Stimulated activated CD4-positive, alpha-beta T cell treated with anti-CD3 and anti-CD28 coated beads, Interleukin-2, amount 100 ng/mL, for 24 hours (primary cell): ENCODE results near the gene ETS1.
A peak's percentile ranks its signal among the peaks of the same experiment; 100 is the strongest.

Experiments used
- DNase-seq, 2 donors: peaks; one replicate each; pipeline ENCODE4 v3.0.0-alpha.2; 2020

The ETS1 gene

DNA sequence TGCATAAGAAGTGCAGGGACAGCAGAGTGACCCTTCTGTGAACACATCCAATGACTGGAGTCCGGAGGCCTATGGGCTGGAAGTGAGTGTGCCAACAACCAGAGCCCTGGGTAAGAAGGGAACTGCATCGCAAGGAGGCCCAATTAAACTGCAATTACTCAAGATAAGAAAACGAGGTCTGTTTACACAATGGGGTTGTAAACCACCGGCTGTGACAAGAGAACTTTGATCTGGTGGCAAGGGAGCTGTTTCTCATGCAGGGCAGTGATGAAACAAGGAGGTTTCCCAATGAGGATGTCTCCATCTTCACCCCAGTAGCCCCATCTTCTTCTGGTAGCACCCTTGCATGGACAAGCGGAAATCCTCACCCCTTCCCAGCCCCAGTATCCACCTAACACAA, 21.5 kb downstream of the ETS1 start:
- no peak for DNase-seq

DNA sequence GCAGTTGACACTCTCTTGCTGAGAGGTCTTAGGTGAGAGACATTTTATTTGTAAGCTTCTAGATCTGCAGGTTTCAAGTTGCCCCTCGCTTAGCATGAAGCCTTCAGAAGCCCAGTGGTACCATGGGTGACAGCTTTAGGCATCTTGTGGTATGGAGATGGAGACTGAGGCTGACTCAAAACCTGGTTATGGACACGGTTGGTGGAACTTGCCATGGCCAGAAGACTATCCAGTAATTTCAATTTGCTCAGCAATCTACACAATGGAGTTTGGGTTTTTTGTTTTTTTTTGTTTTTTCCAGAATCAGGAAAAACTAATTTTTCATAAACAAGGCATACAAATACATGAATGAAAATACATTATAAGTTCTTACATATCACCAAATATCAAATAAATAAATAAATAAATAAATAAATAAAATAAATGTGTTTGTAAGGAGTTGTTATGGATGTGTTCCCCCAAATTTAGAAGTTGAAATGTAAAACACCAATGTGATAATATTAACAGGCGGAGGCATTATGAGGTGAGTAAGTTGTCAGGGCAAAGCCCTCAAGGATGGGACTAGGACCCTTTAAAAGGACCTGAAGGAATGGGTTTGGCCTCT, 22.6 kb downstream of the ETS1 start:
- DNase-seq, result no peak

- no peak for DNase-seq
Observed at GRCh38 chr11:128563942-128564641, 23.3 kb downstream of the ETS1 start.

DNA sequence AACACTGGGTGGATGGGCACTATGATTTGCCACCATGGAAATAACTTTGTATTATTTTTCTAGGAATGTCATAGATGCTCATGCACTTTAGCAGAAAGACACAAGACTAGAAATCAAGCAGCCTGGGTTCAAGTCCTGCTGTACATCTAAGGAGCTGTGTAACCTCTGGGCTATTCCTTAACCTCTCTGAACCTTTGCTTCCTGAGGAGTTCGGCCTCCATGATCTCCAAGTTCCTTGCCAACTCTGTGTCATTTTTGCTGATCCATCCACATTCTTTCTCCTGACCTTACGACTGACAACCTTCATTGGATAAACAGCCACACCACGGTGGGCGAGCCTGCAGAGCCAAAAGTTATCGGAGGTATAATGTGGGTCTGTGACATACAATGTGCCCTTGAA, 24.1 kb downstream of the ETS1 start:
- no peak for DNase-seq

DNA sequence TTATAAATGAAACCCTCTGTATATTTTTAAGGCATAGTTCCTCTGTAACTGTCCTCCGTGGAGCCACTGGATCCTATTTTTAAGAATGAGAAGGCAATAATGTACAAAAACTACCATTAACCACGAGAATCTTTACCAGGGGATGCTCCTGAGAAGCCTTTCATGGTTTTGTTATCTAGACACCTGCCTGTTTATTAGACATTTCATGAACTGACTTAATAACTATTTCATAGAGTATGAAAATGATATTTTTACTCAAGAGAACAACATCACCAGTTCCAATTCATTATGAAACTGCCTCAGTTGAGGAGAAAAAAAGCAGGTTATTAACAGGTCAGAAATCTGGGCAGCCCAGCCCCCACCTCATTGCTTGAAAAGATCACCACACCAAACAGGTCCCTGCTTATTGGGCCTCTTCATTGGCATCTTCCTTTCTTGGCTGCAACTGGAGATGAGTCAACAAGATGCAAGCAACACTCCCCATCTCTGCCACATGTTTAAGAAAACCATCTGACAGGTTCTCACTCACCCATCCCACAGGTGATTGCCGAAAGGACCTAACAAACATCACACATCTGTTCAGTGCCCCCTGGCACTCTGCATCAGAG, 27.8 kb downstream of the ETS1 start:
- DNase-seq, result no peak

DNA sequence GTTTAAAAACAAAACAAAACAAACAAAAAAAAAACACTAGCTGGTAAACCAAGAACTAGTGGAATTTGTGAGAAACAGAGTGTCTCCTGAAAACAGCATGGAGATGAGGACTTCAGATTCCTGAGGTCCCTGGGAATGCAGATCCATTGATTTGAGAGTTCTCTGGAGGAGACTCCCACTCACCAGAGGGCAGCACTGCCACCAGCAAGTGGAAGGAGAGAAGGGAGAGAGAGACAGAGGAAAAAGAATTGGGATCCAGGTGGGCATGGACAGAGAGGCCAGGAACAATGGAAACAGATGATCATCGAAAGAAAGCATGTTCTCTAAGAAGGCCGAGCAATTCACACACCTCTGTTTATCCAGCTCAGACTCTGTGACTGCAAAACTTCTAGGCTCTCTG, 31.8 kb downstream of the ETS1 start:
- DNase-seq, result no peak

DNA sequence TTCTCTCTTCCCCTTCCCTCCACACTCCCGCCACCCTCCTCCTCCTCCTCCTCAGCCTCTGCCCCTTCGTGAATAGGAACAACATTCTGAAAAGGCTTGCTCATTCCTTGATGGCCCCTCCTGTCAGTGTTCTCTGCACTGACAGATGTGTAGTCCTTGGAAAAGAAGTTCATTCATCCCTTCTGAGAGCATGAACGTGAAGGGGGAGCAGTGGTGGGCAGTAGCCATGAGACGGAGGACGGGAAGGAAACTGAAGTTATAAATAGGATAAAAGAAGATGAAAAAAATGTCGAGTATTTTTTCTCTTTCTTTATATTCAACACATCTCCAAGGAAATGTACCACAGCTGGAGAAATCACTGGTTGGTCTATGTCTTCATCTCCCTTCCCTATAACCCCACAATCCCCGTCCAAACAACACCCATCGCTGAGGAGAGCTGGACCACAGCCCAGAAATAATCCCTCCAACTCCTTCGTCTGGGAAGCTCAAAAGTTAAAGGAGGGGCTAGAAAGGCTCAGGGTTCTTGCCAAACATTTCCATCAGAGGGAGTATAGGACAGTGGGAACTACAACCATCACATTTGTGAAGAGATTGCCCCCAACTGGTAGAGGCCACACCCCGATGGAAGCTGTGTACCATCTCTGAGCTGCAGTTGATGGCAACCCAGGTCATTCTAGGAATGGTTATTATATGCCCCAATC, 33.5 kb downstream of the ETS1 start:
- DNase-seq, result no peak

DNA sequence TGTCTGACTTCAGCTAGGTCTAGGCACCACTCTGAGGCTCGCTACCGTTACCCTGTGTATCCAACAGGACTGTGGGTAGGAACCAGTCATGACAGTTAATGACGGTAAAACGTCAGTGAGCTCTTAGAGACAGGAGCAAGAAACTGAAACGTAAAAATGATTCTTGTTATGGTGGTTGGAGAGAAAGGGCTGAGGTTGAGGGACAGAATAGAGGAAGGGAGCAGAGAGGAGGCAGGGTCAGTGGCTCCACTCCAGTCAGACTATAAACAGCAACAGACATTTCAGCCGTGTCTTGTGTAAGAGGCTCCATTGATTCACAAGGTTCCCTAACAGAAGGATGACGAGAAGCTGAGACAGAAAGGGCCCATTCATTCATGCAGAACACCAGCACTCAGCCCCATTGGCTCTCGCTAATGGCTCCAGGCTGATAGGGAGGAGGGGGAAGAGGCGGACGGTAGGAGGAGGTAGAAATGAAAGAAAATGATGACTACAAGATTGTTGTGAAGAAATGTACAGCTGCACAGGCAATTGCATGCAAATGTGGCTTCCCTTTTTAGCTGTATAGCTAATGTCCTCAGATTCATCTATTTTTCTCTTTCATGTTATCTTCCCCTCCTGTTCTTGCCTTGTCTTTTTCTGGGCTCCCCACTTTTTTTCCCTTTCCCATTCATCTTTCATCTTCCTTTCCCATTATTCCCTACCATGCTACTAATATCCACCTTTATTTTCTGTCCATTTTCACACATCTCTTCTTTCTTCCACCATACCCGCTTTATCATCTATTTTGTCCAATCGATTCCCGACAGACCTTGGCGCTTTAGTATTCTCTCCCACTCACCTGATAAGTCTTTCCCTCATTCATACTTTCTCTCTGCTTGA, 34.3 kb downstream of the ETS1 start:
- DNase-seq, result peak; percentile 20 to 40

DNA sequence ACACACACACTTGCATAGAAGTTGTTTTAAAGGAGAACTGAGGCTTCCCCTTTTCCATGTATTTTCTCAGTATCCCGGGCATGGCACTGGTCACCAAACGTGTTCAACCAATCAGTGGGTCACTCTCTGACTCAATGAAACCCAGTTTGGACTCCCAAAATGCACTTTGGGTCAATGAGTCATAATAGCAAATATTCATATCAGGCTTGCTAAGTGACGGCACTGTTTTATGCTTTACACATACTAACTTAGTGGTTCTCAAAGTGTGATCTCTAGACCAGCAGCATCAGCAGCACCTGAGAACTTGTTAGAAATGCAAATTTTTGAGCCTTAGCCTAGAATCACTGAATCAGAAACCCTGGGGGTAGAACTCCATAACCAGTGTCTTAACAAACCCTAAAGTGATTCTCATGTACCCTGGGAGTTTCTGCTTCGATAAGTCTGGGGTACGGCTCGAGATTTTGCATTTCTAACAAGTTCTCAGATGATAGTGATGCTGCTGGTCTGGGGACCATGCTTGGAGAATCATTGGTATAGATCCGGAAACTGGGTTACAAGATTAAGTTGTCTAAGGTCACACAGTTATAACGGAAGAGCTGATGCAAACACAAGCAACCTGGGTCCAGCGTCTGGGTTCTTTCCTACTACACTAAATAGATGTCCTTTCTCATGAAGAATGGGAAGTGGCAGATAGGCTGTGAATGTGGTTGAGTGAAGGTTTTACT, 35.6 kb downstream of the ETS1 start:
- DNase-seq, result peak; percentile 21 to 33

GRCh38 chr11:128551058-128551457, 36.3 kb downstream of the ETS1 start:
- DNase-seq, result no peak

DNA sequence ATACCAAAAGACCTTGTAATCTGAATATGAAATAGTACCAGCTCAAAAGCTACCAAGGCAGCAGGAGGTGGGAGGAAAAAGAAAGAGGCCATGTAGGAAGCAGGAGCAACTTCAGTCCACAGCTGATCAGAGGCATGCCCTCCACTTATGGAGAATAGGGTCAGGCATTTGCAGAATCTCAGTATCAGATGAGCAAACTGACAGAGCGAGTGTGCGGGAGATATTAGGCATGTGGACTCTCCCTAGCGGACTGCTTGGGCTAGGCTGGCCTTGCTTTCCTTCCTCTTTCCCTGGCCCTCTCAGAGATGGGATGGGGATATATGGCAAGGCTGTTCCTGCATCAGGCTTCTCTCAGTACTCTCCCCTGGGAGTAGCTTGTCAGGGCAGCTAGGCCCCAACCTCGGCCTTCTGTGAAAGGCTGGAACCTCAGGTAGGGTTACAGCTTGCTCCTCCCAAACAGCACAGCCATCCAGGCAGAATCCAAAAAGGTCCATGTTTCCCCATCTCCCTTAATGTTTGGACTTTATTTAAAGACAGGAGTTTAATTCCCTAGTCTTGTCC, 37.0 kb downstream of the ETS1 start:
- no peak for DNase-seq

DNA sequence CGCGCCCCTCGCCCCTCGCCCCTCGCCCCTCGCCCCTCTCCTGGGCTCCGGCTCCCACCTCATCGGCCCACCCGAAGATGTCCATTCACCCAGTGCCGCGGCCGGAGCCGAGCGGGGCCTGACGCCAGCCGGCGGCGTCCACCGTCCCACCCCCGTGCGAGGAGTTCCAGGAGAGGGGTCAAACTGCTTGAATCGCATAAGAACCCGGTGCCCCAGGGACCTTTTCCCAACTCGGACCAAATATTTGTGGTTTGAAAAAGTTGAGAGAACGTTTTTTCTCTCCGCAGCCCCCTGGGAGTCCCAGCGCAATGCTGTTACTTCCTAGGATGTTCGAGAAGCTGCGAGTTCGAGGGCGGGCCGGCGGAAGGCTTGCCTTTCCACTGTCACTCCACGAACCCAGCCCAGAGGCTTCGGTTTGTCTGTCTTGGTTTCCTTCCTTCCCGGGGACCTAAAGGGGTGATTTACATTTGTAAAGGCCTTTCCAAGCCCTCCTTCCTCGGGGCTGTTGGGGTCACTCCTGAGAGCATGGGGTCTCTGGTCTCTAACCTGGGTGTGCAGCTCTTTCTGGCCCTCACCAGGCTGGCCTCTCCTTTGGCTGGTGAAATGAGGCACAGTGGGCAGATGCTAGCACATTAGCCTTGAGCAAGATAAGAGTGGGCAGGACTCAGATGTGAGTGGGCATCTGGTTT, 38.0 kb downstream of the ETS1 start:
- DNase-seq, result no peak

GRCh38 chr11:128548649-128549255, 38.6 kb downstream of the ETS1 start:
- peak in 1 of 2 donors; percentile 37 for DNase-seq

DNA sequence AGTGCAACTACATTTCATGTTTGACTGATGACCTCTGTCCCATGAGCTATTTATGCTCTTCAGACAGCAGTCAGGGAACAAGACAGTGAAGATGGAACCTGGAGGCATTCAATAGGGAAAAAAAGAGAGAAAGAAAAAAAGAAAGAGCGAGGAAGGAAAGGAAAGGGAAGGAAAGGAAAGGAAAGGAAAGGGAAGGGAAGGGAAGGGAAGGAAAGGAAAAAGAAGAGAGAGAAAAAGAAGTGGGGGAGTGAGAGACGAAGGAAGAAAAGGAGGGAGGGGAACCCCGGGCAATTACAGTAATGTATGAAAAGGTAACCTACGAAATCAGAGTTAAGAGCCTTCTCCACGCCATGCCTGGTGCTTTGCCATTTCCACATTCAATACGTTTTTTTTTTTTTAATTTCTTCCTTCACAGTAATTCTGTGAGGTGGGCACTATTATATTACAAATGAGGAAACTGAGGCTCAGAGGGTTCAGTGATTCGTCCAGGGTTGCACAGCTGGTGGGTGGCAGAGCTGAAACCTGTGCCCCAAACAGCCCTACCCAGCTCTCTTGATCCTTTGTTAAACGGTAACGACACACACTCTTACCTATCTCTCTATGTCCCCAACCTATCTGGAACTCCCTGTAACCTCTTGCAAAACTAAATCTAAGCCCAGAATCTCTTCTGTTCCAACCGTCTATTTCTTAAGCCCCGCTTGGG, 39.3 kb downstream of the ETS1 start:
- DNase-seq, result no peak

DNA sequence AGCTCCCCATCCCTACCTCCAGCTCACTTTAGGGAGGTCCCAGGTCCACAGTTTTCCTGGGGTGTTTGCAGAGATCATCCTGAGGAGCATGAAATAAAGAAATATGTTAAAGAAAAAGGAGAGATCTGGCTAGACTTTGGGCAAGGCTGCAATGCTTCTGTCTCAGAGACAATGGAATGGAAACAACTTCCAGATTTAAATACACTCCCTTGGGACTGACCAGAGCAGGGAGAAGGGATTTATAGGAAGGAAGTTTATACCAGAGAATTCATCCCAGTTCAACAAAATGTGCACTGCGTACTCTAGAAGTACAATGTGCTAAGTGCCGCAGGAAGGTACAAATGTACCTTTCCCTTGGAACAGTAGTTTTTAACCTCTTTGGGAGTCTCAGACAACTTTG, 40.4 kb downstream of the ETS1 start:
- DNase-seq, result no peak

DNA sequence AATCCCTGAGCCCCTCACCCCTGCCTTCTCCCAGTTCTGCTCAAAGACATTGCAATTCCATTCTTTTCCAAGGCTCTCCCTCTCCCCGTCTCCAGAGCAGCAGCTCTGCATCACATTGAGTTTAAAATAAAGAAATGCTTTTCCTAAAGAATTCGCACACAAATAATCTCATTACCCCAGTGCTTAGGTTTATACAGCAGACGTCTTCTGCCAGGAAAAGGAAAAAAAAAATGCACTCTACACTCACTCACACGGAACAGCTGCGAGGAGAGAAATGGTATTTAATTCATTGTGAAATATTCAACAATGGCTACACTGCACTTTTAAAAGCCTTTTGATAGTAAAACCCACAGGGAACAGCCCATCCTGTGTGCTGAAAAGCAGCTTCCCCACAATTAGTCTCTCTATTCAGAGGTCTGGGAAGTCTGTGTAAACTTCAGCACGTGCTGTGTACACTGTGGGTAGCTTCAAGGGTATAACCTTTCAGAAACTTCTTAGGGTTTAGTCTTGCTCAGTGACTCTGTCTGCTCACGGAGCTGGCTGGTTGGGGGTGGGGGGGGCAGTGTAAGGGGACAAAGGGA, 42.8 kb downstream of the ETS1 start:
- no peak for DNase-seq

- DNase-seq, result no peak
Observed at GRCh38 chr11:128540469-128540868, 46.9 kb downstream of the ETS1 start.

GRCh38 chr11:128536506-128536905, 50.9 kb downstream of the ETS1 start:
- DNase-seq, result no peak
